Ovary (tissue), 9 donors: ENCODE measurements around the gene IGFLR1. TPM values are rescaled to one million over a fixed set of nuclear protein-coding genes. Genes with fewer than 3 reads are reported as not detected.

Experiments
- DNase-seq, 5 donors: peaks; one replicate each; pipeline ENCODE4 v3.0.0-alpha.2; 2019 to 2020
- H3K27ac ChIP-seq, 2 donors: fragments of 200-600 bp; one replicate each; pipeline versions ENCODE4 v1.5.1 to v1.8.0; 2019 to 2022
- H3K27me3 ChIP-seq: fragments of 200-600 bp; one replicate; pipeline ENCODE4 v1.8.0; 2022
- H3K36me3 ChIP-seq: fragments of 200-600 bp; sonication (generic); one replicate; pipeline ENCODE4 v1.5.1; 2019
- H3K4me1 ChIP-seq: one replicate; pipeline ENCODE4 v1.8.1; 2013; ENCODE audit warnings: mild to moderate bottlenecking, moderate library complexity; ENCODE audit not compliant: insufficient read depth
- H3K4me3 ChIP-seq: fragments of 200-600 bp; sonication (generic); one replicate; pipeline ENCODE4 v1.5.1; 2017
- H3K9me3 ChIP-seq, 2 donors: fragments of 200-600 bp in 1 of 2; sonication (generic) in 1 of 2; one replicate each; pipeline versions ENCODE4 v1.5.1 to v1.8.1; 2013 to 2019; ENCODE audit warnings: mild to moderate bottlenecking in 1 of 2, moderate library complexity in 1 of 2
- EP300 ChIP-seq: sonication (generic); formaldehyde crosslinking; IDR thresholded peaks from one replicate; pipeline ENCODE4 v1.6.1; 2017; ENCODE audit warnings: antibody characterized with exemption
- POLR2A ChIP-seq: fragments of 450-650 bp; IDR thresholded peaks from one replicate; pipeline ENCODE4 v1.6.1; 2017; ENCODE audit warnings: antibody characterized with exemption, mild to moderate bottlenecking, moderate library complexity
- WGBS, 3 donors: extraction: QIAGEN DNeasy Blood & Tissue Kit in 1 of 3; methylation state at CpG; one replicate each; pipeline versions ENCODE4 v1.1.5 to v1.1.7; 2013 to 2017; 5-methylcytosine and 5-hydroxymethylcytosine counted together
- intact Hi-C, 4 donors: fragments of 100-400 bp; cut with DNase I; formaldehyde crosslinking; loops; one replicate each; pipeline versions ENCODE4 v1.11.0 to v1.15.1; 2022 to 2023
- polyA plus RNA-seq, 2 donors: library from polyadenylated mRNA; stranded (reverse); fragments of 200-250 nt in 1 of 2; fragments of 350-450 nt in 1 of 2; fragmentation: Illumina TruSeq in 1 of 2; extraction: RNeasy Lipid Tissue Mini Kit (QIAGEN cat#74804) in 1 of 2; gene quantifications; one replicate each; pipeline ENCODE4 v1.2.3, GENCODE V29; 2013 to 2014
- total RNA-seq, 7 donors: library from RNA; depleted of rRNA in 2 of 7; stranded (reverse); fragments of >200 nt in 2 of 7; fragmentation: NEBNext Ultra II Directional in 3 of 7; extraction: Animal tissue kit (Norgen Biotek cat#: 25700) in 3 of 7; gene quantifications; one replicate each; pipeline versions ENCODE4 v1.1.0 to v1.2.4, GENCODE V29; 2016 to 2023
- TF ChIP-seq, protein P1 (sequence below), 3 donors: fragments of 450-650 bp in 2 of 3; fragments of 200-600 bp in 1 of 3; IDR thresholded peaks; one replicate each; pipeline versions ENCODE4 v1.5.1 to v1.8.0; 2016 to 2022; ENCODE audit warnings: antibody characterized with exemption in 3 of 3, mild to moderate bottlenecking in 1 of 3
- donor health status: DM: no; HTN: no; CAD: no; lungs with moderate emphysema.
- donor health status: DM: no; HTN: no; CAD: no.
- donor health status: Bipolar disorder and iron deficiency.
- donor health status: DM: yes; HTN: yes; CAD: no.
- donor health status: DM: no; HTN: no; CAD: no.
- donor health status: DM: yes; HTN: yes; CAD: no.

Gene IGFLR1
- total and polyA plus RNA-seq, 9 donors: 0.93 to 12.8 (median 7.6) TPM

DNA sequence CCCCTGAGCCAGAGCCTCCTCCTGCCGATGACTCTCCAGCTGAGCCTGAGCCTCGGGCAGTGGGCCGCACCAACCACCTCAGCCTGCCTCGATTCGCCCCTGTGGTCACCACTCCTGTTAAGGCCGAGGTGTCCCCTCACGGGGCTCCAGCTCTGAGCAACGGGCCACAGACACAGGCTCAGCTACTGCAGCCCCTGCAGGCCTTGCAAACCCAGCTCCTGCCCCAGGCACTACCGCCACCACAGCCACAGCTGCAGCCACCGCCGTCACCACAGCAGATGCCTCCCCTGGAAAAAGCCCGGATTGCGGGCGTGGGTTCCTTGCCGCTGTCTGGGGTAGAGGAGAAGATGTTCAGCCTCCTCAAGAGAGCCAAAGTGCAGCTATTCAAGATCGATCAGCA is 20.9 kb downstream of the IGFLR1 start:
- Histone ChIP-seq H3K4me3 (no peak overlapping the region), H3K9me3 (no peaks in the 10 kb centered on the region), H3K27me3 (no peaks in the 10 kb centered on the region), H3K36me3 (no peaks in the 10 kb centered on the region), H3K4me1 (peaks cover 4% of the 10 kb centered on the region), H3K27ac (no peak overlapping the region)
- no peak for TF ChIP-seq EP300
- intact Hi-C loops: no loop called here
- WGBS, 3 donors: 91 to 92% (median 92%) methylated on average over 16 of the region's 16 CpGs
- DNase-seq: peak in 1 of 5 donors; percentile 21

GRCh38 chr19:35720648-35721047 is 21.6 kb downstream of the IGFLR1 start:
- Histone ChIP-seq H3K27me3 (no peaks in the 10 kb centered on the region), H3K9me3 (no peaks in the 10 kb centered on the region), H3K4me3 (no peak overlapping the region), H3K27ac (no peak overlapping the region), H3K36me3 (no peaks in the 10 kb centered on the region), H3K4me1 (peaks cover 8% of the 10 kb centered on the region)
- WGBS, 3 donors: 62 to 73% (median 67%) methylated on average over 16 to 17 of the region's 17 CpGs
- DNase-seq: peak in 2 of 5 donors; percentile 24 to 28
- TF ChIP-seq EP300 (no peak), POLR2A (no peak)
- TF ChIP-seq, protein P1, sequence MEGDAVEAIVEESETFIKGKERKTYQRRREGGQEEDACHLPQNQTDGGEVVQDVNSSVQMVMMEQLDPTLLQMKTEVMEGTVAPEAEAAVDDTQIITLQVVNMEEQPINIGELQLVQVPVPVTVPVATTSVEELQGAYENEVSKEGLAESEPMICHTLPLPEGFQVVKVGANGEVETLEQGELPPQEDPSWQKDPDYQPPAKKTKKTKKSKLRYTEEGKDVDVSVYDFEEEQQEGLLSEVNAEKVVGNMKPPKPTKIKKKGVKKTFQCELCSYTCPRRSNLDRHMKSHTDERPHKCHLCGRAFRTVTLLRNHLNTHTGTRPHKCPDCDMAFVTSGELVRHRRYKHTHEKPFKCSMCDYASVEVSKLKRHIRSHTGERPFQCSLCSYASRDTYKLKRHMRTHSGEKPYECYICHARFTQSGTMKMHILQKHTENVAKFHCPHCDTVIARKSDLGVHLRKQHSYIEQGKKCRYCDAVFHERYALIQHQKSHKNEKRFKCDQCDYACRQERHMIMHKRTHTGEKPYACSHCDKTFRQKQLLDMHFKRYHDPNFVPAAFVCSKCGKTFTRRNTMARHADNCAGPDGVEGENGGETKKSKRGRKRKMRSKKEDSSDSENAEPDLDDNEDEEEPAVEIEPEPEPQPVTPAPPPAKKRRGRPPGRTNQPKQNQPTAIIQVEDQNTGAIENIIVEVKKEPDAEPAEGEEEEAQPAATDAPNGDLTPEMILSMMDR (IDR thresholded peaks at IDR 0.05): no peak
- intact Hi-C loops: no loop called here

DNA sequence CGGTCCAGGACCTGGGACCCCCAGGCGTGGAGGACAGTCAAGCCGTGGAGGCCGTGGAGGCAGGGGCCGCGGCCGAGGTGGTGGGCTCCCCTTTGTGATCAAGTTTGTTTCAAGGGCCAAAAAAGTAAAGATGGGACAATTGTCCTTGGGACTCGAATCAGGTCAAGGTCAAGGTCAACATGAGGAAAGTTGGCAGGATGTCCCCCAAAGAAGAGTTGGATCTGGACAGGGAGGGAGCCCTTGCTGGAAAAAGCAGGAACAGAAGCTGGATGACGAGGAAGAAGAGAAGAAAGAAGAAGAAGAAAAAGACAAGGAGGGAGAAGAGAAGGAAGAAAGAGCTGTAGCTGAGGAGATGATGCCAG is 22.1 kb downstream of the IGFLR1 start:
- Histone ChIP-seq H3K9me3 (no peaks in the 10 kb centered on the region), H3K4me3 (no peak overlapping the region), H3K36me3 (no peaks in the 10 kb centered on the region), H3K27me3 (no peaks in the 10 kb centered on the region), H3K27ac (no peak overlapping the region), H3K4me1 (peaks cover 10% of the 10 kb centered on the region)
- intact Hi-C loops: no loop called here
- TF ChIP-seq EP300: no peak
- TF ChIP-seq POLR2A: no peak
- TF ChIP-seq, protein P1 (IDR thresholded peaks at IDR 0.05): no peak
- DNase-seq: peak in 2 of 5 donors; percentile 29 to 37
- WGBS, 3 donors: 70 to 79% (median 74%) methylated on average over 9 of the region's 9 CpGs

DNA sequence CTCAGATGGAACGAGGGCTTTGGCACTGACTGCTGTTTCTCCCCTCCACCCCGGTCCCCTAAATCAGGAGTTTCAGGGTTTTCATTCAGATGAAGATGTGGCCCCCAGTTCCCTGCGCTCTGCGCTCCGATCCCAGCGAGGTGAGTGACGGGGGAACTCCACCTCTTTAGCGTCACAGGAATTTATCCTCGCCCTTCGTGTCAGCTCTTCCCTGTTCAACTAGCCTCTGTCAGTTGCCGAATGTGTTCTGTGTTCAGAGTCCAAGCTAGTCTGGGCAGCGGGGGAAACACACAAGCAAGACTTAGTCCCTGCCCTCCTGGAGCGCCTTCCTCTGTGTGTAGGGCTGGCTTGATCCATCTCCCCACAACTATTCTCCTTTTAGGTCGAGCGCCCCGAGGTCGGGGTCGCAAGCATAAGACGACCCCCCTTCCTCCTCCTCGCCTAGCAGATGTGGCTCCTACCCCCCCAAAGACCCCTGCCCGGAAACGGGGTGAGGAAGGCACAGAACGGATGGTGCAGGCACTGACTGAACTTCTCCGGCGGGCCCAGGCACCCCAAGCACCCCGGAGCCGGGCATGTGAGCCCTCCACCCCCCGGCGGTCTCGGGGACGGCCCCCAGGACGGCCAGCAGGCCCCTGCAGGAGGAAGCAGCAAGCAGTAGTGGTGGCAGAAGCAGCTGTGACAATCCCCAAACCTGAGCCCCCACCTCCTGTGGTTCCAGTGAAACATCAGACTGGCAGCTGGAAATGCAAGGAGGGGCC is 22.7 kb downstream of the IGFLR1 start:
- no peaks in the 10 kb centered on the region for H3K9me3 ChIP-seq
- no peaks in the 10 kb centered on the region for H3K27me3 ChIP-seq
- intact Hi-C loops: loop anchor here in 3 of 4 donors (5.0 to 10.0 kb wide), 2 partner anchors 95 to 172 kb away; partner anchors contain the start of genes TMEM147 (in 2 of the 3) and PRODH2 (in 1 of the 3)
- no peak overlapping the region for H3K4me3 ChIP-seq
- H3K36me3 ChIP-seq: no peaks in the 10 kb centered on the region
- DNase-seq: peak in 1 of 5 donors; percentile 33
- H3K4me1 ChIP-seq: peaks cover 10% of the 10 kb centered on the region
- WGBS, 3 donors: 74 to 80% (median 75%) methylated on average over 32 of the region's 32 CpGs
- no peak for TF ChIP-seq EP300
- TF ChIP-seq, protein P1 (IDR thresholded peaks at IDR 0.05): no peak
- no peak for TF ChIP-seq POLR2A
- H3K27ac ChIP-seq: no peak overlapping the region
